Measurements from ENCODE around the gene TSPAN10.

DNA sequence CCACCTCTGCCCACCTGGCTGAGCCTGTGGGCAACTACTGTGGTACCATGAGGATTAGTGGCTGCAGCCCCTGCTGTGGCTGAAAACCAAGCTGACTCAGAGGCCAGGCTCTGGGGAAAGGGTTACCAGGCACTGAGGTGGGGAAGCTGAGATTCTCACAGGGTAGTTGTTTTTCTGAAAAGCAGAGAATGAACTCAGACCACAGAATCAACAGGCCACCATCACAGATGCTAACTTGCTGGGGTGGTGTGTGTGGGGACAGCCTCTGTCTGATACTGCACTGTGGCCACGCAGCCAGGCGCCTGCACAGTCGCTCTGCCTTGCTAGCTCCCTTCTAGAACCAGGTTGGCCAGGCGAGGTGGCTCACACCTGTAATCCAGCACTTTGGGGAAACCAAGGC lies 28.9 kb upstream of the TSPAN10 start:
- TF ChIP-seq RFX5 (IDR thresholded peaks at IDR 0.05; ENCODE audit: low read depth, low read length) = no peak
- TF ChIP-seq, protein P1, sequence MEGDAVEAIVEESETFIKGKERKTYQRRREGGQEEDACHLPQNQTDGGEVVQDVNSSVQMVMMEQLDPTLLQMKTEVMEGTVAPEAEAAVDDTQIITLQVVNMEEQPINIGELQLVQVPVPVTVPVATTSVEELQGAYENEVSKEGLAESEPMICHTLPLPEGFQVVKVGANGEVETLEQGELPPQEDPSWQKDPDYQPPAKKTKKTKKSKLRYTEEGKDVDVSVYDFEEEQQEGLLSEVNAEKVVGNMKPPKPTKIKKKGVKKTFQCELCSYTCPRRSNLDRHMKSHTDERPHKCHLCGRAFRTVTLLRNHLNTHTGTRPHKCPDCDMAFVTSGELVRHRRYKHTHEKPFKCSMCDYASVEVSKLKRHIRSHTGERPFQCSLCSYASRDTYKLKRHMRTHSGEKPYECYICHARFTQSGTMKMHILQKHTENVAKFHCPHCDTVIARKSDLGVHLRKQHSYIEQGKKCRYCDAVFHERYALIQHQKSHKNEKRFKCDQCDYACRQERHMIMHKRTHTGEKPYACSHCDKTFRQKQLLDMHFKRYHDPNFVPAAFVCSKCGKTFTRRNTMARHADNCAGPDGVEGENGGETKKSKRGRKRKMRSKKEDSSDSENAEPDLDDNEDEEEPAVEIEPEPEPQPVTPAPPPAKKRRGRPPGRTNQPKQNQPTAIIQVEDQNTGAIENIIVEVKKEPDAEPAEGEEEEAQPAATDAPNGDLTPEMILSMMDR (conservative IDR thresholded peaks at IDR 0.05; ENCODE audit: low read depth, low read length) = no peak
- no peak for TF ChIP-seq RCOR1 (IDR thresholded peaks at IDR 0.05; ENCODE audit: insufficient replicate concordance, low read length)
- no peak for TF ChIP-seq POLR2A (IDR thresholded peaks at IDR 0.05; ENCODE audit: low read depth, low read length)
- TF ChIP-seq RAD21 (IDR thresholded peaks at IDR 0.05; ENCODE audit: low read length) = no peak
- TF ChIP-seq MAFK (IDR thresholded peaks at IDR 0.05; ENCODE audit: low read depth, low read length) = no peak
- TF ChIP-seq, protein P2, sequence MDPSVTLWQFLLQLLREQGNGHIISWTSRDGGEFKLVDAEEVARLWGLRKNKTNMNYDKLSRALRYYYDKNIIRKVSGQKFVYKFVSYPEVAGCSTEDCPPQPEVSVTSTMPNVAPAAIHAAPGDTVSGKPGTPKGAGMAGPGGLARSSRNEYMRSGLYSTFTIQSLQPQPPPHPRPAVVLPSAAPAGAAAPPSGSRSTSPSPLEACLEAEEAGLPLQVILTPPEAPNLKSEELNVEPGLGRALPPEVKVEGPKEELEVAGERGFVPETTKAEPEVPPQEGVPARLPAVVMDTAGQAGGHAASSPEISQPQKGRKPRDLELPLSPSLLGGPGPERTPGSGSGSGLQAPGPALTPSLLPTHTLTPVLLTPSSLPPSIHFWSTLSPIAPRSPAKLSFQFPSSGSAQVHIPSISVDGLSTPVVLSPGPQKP (IDR thresholded peaks at IDR 0.05; ENCODE audit: borderline replicate concordance, low read depth, low read length) = no peak
